Mesendoderm (in vitro differentiated cells): ENCODE measurements around the gene C1QC.

ENCODE experiments used
- DNase-seq: peaks from one replicate; pipeline ENCODE4 v3.0.0; 2013
- H2AK5ac ChIP-seq: 2 replicates; pipeline ENCODE4 v1.6.1; 2013; ENCODE audit warnings: low read length, inconsistent platforms
- H2BK120ac ChIP-seq: 2 replicates; pipeline ENCODE4 v1.6.1; 2013; ENCODE audit warnings: low read depth, mild to moderate bottlenecking, low read length, moderate library complexity, mixed read lengths
- H2BK15ac ChIP-seq: replicated peaks from 2 replicates; pipeline ENCODE4 v1.6.1; 2013; ENCODE audit warnings: low read depth, mild to moderate bottlenecking, moderate library complexity
- H2BK5ac ChIP-seq: 2 replicates; pipeline ENCODE4 v1.6.1; 2013; ENCODE audit warnings: low read length, inconsistent platforms
- H3K18ac ChIP-seq: 2 replicates; pipeline ENCODE4 v1.6.1; 2013; ENCODE audit warnings: mild to moderate bottlenecking, low read length, mixed read lengths
- H3K23ac ChIP-seq: one replicate; pipeline ENCODE4 v1.6.1; 2013; ENCODE audit warnings: low read length
- H3K27ac ChIP-seq: 2 replicates; pipeline ENCODE4 v1.5.1; 2013; ENCODE audit warnings: low read depth, mild to moderate bottlenecking, inconsistent platforms, low read length, moderate library complexity
- H3K27me3 ChIP-seq: 2 replicates; pipeline ENCODE4 v1.6.1; 2013; ENCODE audit warnings: low read length, control low read depth, mild to moderate bottlenecking, inconsistent platforms; ENCODE audit not compliant: insufficient read depth, poor library complexity
- H3K36me3 ChIP-seq: 2 replicates; pipeline ENCODE4 v1.6.1; 2013; ENCODE audit warnings: low read length, inconsistent platforms; ENCODE audit not compliant: control insufficient read depth, insufficient read depth
- H3K4ac ChIP-seq: one replicate; pipeline ENCODE4 v1.6.1; 2013; ENCODE audit warnings: low read depth, mild to moderate bottlenecking, low read length, moderate library complexity
- H3K4me1 ChIP-seq: 2 replicates; pipeline ENCODE4 v1.6.1; 2013; ENCODE audit warnings: low read depth, low read length, inconsistent platforms; ENCODE audit not compliant: control insufficient read depth
- H3K4me2 ChIP-seq: 2 replicates; pipeline ENCODE4 v1.6.1; 2013; ENCODE audit warnings: low read length
- H3K4me3 ChIP-seq: 2 replicates; pipeline ENCODE4 v1.5.1; 2013; ENCODE audit warnings: mild to moderate bottlenecking, low read length
- H3K56ac ChIP-seq: one replicate; pipeline ENCODE4 v1.6.1; 2013; ENCODE audit warnings: low read length
- H3K79me1 ChIP-seq: 2 replicates; pipeline ENCODE4 v1.6.1; 2013; ENCODE audit warnings: low read length, inconsistent platforms
- H3K79me2 ChIP-seq: 2 replicates; pipeline ENCODE4 v1.6.1; 2013; ENCODE audit warnings: mild to moderate bottlenecking, low read length; ENCODE audit not compliant: control insufficient read depth, insufficient read depth
- H3K9ac ChIP-seq: 2 replicates; pipeline ENCODE4 v1.6.1; 2013; ENCODE audit warnings: low read length, inconsistent platforms
- H4K5ac ChIP-seq: one replicate; pipeline ENCODE4 v1.6.1; 2013; ENCODE audit warnings: low read length
- H4K8ac ChIP-seq: one replicate; pipeline ENCODE4 v1.6.1; 2013; ENCODE audit warnings: low read depth, mild to moderate bottlenecking, control low read depth, low read length, moderate library complexity
- WGBS: extraction: QIAGEN DNeasy Blood & Tissue Kit; methylation state at CpG from one replicate; pipeline ENCODE4 v1.1.7; 2013; ENCODE audit warnings: low lambda C conversion rate, missing lambda C conversion rate; ENCODE audit not compliant: insufficient coverage; ENCODE audit errors: extremely low coverage; 5-methylcytosine and 5-hydroxymethylcytosine counted together

The C1QC gene

DNA sequence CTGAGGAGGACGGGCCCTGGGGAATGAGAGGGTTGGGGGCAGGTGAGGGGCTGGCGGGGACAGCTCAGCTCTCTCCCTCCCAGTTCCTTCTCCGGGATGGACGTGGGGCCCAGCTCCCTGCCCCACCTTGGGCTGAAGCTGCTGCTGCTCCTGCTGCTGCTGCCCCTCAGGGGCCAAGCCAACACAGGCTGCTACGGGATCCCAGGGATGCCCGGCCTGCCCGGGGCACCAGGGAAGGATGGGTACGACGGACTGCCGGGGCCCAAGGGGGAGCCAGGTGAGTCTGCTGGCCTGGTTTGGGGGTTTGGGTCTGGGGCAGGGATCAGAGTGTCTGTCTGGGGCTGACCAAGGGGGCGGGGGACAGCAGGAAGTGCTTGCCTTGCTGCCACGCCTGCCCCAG is 495 bp downstream of the C1QC start:
- H3K27me3 ChIP-seq: no peaks in the 10 kb centered on the region
- H3K79me2 ChIP-seq: no peaks in the 10 kb centered on the region
- no peak overlapping the region for H2BK120ac ChIP-seq
- no peak overlapping the region for H3K56ac ChIP-seq
- H4K8ac ChIP-seq: no peak overlapping the region
- no peak overlapping the region for H3K27ac ChIP-seq
- H3K4me2 ChIP-seq: no peak overlapping the region
- no peak overlapping the region for H3K4me3 ChIP-seq
- no CpG with 5 or more reads among the region's 12 CpGs for WGBS
- H3K4ac ChIP-seq: no peak overlapping the region
- no peak overlapping the region for H2AK5ac ChIP-seq
- H3K79me1 ChIP-seq: no peaks in the 10 kb centered on the region
- no peak overlapping the region for H3K9ac ChIP-seq
- no peak overlapping the region for H3K23ac ChIP-seq
- H3K4me1 ChIP-seq: no peaks in the 10 kb centered on the region
- H4K5ac ChIP-seq: no peak overlapping the region
- H2BK5ac ChIP-seq: no peak overlapping the region
- no peaks in the 10 kb centered on the region for H3K36me3 ChIP-seq
- H2BK15ac ChIP-seq: no peak overlapping the region
- DNase-seq: no peak
- H3K18ac ChIP-seq: no peak overlapping the region

DNA sequence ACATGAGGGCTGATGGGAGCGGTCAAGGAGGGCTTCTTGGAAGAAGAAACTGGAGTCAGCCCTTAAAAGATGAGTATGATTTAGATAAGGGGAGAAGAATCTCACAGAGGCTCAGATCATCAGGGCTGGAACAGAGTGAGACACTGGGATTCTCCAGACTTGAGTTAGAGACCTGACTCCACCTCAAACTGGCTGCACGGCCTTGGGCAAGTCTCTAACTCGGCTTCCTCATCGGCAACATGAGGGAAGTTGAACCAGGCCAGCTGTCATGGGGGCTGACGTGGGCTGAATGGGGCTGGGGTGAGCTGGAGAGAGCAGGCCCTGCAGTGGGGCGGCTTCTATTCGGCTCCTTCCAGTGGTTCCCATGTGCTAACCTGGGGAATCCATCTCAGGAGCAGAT is 2.5 kb downstream of the C1QC start:
- Histone ChIP-seq H3K36me3 (no peaks in the 10 kb centered on the region), H3K9ac (no peak overlapping the region), H3K23ac (no peak overlapping the region), H3K4me1 (no peaks in the 10 kb centered on the region), H2AK5ac (no peak overlapping the region), H2BK120ac (no peak overlapping the region), H3K56ac (no peak overlapping the region), H3K18ac (no peak overlapping the region), H3K27me3 (no peaks in the 10 kb centered on the region), H3K79me2 (no peaks in the 10 kb centered on the region), H3K27ac (no peak overlapping the region), H3K4me3 (no peak overlapping the region), H4K8ac (no peak overlapping the region), H2BK5ac (no peak overlapping the region), H3K79me1 (no peaks in the 10 kb centered on the region), H4K5ac (no peak overlapping the region), H3K4me2 (no peak overlapping the region), H3K4ac (no peak overlapping the region), H2BK15ac (no peak overlapping the region)
- DNase-seq: no peak
- no CpG with 5 or more reads among the region's 7 CpGs for WGBS

DNA sequence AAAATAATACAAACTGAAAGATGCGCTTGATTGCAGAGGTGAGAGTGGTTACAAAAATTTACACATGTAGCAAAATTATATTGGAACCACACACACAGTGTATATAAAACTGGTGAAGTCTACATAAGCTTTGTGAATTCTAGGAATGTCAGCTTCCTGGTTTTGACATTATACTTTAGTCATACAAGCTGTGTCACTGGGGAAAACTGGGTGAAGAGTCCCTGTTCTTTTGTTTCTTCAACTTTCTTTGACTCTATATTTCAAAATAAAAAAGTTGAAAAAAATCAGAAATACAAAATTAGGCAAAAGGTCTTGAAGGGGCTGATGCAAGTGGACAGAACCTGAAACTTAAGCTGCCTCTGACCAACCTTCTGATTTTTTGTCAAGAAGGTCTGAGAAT is 3.0 kb downstream of the C1QC start:
- Histone ChIP-seq H3K4me1 (no peaks in the 10 kb centered on the region), H2BK120ac (no peak overlapping the region), H3K9ac (no peak overlapping the region), H3K27me3 (no peaks in the 10 kb centered on the region), H3K4me3 (no peak overlapping the region), H3K79me1 (no peaks in the 10 kb centered on the region), H3K4ac (no peak overlapping the region), H3K56ac (no peak overlapping the region), H2BK5ac (no peak overlapping the region), H3K23ac (no peak overlapping the region), H3K27ac (no peak overlapping the region), H4K5ac (no peak overlapping the region), H3K4me2 (no peak overlapping the region), H3K36me3 (no peaks in the 10 kb centered on the region), H2BK15ac (no peak overlapping the region), H4K8ac (no peak overlapping the region), H3K18ac (no peak overlapping the region), H2AK5ac (no peak overlapping the region), H3K79me2 (no peaks in the 10 kb centered on the region)
- no peak for DNase-seq
- no CpG with 5 or more reads among the region's 1 CpG for WGBS

DNA sequence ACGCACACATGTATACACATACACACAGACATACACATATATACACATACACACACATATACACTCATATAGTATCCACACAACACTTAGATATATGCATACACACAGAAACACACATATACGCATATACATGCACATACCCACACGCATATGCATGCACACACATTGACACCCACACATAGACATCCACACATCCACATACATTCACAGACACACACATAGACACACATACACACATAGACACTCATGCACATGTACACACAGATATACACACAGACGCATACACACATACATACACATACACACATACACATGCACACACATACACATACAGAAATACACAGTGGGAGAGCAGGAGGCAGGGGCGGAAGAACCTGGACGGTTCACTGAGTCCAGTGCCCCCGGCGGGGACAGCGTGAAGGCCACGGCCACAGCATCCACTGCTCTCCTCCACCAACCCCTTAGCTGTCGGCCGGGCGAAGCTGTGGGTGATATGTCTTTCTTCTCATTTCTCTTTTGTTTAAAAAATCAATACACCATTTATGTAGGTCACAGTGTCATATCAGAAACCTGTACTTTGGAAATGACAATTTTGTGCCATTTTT is 6.8 kb downstream of the C1QC start:
- Histone ChIP-seq H4K5ac (no peak overlapping the region), H3K79me2 (no peaks in the 10 kb centered on the region), H2BK15ac (no peak overlapping the region), H3K18ac (no peak overlapping the region), H4K8ac (no peak overlapping the region), H3K27me3 (no peaks in the 10 kb centered on the region), H3K23ac (no peak overlapping the region), H3K36me3 (no peaks in the 10 kb centered on the region), H2AK5ac (no peak overlapping the region), H3K27ac (no peak overlapping the region), H3K4me3 (no peak overlapping the region), H3K4me2 (no peak overlapping the region), H3K4ac (no peak overlapping the region), H3K9ac (no peak overlapping the region), H3K56ac (no peak overlapping the region), H3K4me1 (no peaks in the 10 kb centered on the region), H2BK5ac (no peak overlapping the region), H2BK120ac (no peak overlapping the region), H3K79me1 (no peaks in the 10 kb centered on the region)
- no CpG with 5 or more reads among the region's 13 CpGs for WGBS
- DNase-seq: no peak

DNA sequence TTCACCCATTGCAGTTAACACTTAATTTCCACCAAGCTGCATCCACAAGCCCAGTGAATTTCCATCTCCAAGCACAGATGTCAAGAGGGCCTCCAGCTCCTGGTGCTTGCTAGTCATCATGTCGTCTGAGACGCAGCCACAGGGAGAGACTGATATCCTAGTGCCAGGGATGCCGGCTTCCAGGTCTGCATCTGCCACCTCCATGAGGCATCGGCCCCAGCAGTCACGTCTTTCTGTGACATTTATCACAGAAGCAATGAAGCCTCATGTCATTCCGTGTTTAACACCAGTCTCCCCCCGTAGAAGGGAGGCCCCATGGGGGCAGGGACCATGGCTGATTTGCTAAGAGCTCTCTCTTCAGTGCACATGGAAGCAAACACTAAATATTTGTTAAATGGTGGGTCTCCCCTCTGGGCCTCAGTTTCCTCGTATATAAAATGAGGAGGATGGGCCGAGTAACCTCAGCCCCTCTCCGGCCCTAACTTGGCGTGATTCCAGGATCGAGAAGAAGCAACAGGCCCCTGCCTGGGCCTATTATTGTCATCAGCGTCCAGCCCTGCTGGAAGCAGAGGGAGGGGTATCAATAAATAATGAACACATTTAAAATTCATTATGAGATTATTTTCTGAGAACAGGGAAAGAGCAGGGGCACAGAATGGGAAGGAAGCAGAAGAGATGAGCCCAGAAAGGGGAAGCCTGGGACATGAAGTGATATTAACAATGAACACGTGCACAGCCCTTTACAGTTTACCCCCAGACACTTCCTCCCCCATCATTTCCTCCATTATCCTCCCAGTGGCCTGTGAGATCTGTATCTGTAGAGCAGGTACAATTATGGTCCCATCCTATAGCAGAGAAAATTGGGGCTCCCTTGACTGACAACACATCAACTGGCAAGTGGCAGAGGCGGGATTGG is 8.8 kb downstream of the C1QC start:
- Histone ChIP-seq H2BK5ac (no peak overlapping the region), H4K8ac (no peak overlapping the region), H3K18ac (no peak overlapping the region), H2BK15ac (no peak overlapping the region), H4K5ac (no peak overlapping the region), H3K36me3 (no peaks in the 10 kb centered on the region), H2AK5ac (no peak overlapping the region), H3K4me3 (no peak overlapping the region), H3K23ac (no peak overlapping the region), H3K4ac (no peak overlapping the region), H3K27ac (no peak overlapping the region), H3K4me2 (no peak overlapping the region), H3K4me1 (no peaks in the 10 kb centered on the region), H3K27me3 (no peaks in the 10 kb centered on the region), H3K9ac (no peak overlapping the region), H2BK120ac (no peak overlapping the region), H3K56ac (no peak overlapping the region), H3K79me2 (no peaks in the 10 kb centered on the region), H3K79me1 (no peaks in the 10 kb centered on the region)
- no CpG with 5 or more reads among the region's 15 CpGs for WGBS
- DNase-seq: no peak
